Activated CD4-positive, alpha-beta T cell treated with anti-CD3 and anti-CD28 coated beads, Interleukin-2, amount 50 U/mL, for 1 hour (primary cell): Measurements from ENCODE around the gene NPHP4.

Source experiments
- DNase-seq: peaks from one replicate; pipeline ENCODE4 v3.0.0-alpha.2; 2020

Gene NPHP4

DNA sequence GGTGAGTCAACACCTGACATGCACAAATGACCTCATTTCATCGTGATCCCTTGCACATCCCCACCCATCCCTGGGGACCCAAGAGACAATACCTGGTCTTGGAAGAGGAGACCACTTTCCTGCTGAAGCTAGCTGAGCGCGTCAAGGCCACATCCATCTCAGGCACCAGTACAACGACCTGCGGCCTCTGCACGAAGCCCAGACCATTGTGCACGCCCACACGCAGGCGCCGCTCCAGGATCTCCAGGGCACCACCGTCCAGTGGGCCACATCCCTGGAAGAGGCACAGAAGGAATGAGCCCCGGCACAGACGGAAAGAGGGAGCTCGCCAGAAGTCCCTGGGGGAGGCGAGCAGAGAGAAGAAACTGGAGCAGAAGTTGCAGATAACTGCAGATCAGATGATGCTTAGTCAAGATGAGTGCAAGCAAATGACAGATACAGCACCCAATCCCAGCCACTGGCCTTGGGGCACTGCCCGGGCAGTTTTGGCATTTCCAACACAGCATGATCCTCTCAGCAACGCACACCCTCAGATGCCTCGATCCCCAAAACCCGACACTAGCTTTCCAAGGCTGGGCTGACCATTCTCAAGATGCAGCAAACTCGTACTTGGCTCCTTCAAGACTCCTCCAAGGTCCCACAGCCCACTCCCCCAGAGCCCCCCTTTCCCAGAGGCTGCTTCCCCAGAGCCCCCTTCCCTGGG, 44.1 kb downstream of the NPHP4 start:
- DNase-seq: no peak

- DNase-seq: no peak
Observed at GRCh38 chr1:5947071-5947821, 45.0 kb downstream of the NPHP4 start.

GRCh38 chr1:5945445-5945844, 46.8 kb downstream of the NPHP4 start:
- no peak for DNase-seq

- DNase-seq: no peak
Observed at GRCh38 chr1:5944843-5945167, 47.4 kb downstream of the NPHP4 start.

DNA sequence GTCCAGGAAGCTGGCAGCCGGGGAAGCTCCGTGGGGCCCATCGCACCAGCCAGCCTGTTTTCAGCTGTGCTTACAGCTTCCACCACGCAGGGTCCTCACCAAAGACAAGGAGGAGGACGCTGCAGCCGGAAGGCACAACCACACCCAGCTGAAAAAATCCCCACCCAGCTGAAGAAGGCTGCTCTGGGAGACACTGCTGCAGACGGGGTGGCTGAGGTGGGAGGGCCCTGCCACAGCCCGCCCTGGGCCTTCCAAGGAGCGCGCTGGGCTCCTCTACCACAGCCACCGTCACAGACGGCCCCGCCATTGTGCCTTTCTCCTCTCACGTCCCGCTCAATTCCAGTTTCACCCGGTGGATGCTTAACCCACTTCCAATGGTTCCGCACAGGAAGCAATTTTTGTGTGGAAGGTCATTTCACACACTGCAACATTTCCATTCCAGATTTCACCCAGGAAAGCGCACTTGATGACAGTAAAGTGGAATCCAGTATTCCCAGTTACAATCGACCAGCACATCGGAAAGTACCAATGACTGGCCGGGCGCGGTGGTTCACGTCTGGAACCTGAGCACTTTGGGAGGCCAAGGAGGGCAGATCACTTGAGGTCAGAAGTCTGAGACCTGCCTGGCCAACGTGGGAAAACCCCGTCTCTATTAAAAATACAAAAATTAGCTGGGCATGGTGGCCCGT, 47.9 kb downstream of the NPHP4 start:
- no peak for DNase-seq

DNA sequence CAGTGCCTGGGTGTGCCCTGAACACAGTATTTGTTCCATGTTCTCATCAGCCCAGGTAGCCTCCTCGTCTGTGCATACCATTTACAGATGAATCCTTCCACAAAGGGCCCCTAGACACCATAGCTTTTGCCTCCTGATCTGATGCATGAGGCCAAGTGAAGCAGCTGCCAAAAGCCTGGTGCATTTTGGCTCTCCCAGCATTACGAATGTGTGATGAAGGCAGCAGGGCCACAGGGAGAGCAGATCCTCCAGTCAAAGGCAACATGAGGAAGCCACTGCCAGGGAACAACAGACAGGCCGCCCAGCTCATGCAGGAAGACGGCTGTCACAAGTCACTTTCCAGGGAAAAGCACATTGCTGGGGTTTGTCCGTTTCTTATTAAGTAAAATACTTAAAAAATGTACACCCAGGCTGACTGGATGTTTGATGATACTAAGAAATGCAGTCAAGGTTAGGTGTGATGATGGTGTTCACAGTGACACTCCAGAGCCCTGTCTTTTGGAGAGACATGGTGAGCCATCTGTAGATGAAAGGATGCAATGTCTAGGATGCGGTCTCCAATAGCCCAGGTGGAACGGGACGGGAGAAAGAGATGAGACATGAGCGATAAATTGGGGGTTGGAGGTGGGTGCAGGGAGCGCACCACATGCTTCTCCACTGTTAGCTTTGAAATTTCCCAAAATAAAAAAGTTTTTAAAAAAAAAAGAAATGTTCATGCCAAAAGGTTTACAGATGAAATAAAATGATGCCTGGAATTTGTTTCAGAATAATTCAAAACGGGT, 48.7 kb downstream of the NPHP4 start:
- no peak for DNase-seq

DNA sequence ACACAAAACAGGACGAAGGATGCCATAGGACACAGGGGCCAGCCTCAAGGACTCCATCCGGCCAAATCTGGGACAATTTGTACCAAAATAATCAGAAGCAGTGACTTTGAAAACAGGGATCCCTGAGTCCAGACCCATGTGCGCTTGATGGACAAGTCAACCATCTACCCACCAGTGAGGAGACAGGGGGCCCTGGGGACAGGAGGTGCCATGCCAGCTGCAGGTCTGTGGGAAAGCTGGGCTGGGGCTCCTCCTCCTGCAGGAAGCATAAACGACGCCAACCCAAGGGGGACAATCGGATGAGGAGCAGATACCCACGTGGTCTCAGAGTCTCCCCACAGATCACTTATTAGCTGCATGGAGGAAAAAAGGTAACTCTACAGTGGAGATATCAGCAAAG, 50.6 kb downstream of the NPHP4 start:
- no peak for DNase-seq

- no peak for DNase-seq
Observed at GRCh38 chr1:5940723-5941407, 51.4 kb downstream of the NPHP4 start.

DNA sequence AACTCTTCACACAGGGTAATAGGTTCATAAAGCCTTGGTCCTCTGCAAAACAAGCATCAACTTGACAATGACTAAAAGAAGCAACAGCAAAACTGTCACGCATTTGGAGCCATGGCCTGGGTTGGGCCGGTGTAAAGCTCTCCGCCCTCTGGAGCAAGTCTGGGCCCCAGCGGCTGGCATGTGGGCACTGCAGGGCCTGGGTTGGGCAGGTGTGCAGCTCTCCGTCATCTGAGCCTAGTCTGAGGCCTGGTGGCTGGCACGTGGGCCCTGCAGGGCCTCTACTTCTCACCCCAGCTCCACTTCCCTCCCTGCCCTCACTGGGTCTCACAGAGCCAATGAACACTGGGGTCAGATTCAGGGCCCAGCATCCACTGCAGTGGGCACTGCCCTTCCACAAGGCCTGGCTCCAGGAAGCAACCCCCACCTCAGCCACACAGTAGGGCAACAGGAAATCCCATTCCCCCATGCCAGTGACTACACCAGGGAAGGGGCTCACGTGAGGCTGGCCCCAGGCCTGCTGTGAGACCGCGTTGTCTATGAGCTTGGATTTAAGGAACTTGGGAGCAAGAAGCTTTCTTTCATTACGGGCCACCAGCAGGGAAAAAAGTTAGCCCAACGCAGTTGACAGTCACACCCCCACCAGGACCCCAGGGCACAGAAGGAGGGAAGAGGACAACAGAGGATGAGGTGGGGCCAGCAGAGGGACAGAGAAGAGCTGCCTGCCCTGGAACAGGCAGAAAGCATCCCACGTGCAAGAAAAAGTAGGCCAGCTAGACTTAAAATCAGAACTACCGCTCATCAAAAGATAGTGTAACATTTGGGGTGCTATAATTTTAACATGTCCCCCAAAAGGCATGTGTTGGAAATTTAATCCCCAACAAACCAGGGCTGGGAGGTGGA, 52.7 kb downstream of the NPHP4 start:
- no peak for DNase-seq

- DNase-seq: no peak
Observed at GRCh38 chr1:5938101-5938646, 54.1 kb downstream of the NPHP4 start.

DNA sequence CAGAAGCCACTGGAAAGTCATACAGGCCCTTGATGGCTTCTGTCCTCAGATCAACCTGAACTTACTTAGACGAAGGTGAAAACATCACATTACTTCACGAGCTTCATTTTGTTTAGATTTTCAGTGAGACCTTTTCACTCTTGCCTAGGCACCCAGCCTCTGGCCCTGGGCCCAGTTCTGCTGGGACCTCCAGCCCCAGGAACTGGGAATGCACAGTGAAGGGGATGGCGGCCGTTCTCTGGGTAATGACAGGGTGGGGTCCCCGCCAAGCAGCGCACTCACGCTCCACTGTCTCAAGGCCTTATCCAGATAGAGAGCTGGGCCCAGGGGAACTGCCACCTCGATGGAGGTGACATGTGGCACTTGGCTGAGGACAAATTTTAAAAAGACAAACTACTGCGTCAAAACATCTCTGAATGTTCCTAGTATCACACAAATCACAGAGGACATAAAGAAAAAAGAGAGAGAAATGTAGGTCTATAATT, 54.8 kb downstream of the NPHP4 start:
- no peak for DNase-seq

DNA sequence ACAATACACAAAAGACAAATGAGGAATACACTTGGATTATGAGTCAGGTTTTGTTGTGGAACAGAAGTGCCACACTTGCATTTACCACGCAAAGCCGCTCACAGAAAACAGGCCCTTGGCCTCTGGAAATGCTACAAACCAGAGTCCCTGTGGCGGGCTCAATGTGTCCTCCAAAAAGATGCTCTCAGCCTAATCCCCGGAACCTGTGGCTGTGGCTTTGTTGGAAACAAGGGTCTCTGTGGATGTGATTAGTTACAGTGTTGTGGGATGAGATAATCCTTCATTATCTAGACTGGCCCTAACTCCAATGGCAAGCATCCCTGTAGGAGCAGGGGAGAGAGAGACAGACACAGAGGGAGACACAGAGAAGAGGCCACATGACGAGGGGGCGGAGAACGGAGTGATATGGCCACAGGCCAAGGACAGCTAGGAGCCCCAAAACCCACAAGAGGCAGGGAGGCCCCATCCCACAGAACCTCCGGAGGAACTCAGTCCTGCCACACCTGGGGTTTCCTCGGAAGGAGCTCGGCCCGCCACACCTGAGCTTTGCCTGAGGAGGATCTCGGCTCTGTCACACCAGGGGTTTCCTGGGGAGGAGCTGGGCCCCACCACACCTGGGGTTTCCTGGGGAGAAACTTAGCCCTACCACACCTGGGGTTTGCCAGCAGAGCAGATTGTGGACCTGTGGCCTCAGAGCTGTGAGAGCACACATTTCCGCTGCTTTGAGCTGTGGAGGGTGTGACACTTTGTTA, 55.4 kb downstream of the NPHP4 start:
- DNase-seq: no peak

- DNase-seq: no peak
Observed at GRCh38 chr1:5936126-5936525, 56.1 kb downstream of the NPHP4 start.

GRCh38 chr1:5935026-5935425, 57.2 kb downstream of the NPHP4 start:
- DNase-seq: no peak

DNA sequence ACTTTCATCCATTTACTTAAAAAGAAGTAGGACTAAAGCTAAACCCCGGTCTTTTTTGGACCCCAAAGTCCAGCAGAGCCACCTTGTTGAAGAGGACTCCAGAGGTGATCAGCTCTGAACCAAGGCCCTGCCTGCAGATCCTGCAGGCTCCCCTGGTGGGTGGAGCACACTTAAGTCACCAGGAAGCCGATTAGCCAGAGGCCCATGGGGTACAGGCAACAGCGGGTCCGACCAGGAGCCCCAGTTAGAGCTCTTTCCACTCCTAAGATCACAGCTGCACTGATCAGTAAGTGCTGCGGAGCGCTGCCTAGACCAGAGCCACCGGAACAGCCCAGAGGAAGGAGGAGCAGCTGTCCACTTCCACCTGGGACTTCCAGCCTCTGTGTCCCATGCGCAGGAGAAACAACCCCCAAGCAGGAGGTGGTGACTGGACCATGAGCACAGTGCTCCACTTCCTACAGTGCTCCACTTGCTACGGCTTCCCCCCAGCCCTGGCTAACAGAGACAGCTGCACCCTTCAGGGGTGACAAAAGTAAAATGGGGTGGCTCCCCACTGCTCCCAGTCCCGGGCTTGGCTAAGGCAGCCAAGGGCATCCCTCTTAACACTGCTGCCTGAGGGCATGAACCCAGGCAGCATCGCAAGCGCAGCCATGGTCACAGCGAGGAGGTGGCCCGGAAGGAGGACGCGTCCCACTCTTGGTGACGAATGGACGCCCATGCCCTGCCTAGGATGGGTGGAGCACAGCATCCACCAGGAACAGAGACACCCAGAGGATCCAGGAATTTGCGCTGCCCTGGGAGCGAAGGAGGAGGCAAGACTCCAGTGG, 58.0 kb downstream of the NPHP4 start:
- no peak for DNase-seq

DNA sequence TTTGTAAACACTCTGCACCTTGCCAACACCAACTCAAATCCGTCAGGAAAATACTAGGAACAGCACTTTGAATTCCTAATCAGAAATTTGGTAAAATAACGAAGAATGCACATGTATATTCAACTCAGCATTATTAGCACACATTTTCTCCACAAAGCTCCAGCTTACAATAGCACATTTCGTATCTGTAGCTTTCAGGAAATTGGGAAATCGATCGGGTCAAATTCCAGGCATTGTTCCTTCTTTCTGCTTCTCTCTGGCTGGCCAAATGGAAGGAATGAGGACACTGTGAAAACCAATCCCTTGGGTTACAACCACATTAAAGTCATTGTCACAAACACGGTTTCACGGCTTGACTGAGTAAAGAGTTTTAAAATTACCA, 58.6 kb downstream of the NPHP4 start:
- no peak for DNase-seq

DNA sequence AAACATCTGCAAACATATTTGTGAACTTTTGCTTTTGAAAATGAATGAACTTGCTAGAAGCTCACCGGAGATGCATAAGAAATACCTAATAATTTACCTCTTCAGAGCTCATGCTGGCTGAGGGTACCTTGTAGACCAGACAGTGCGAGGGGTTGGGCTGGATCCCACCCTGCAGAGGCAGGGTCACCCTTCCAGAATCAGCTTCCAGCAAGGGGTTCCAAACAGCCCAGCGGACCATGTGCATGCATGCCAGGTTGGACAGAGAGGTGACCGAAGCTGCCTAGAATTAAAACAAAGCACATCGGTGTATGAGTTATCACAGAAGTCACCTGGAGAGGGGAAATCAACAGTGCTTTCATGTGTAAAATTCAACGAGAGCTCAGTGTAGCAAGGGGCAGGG, 59.2 kb downstream of the NPHP4 start:
- DNase-seq: no peak

- DNase-seq: no peak
Observed at GRCh38 chr1:5928714-5929400, 63.4 kb downstream of the NPHP4 start.
